Activated CD4-positive, alpha-beta T cell treated with anti-CD3 and anti-CD28 coated beads, Interleukin-2, amount 10 ng/mL, durations not matched to agents 24 days and 14 days (primary cell): ENCODE data around the gene NDE1. TPM values are rescaled to one million over a fixed set of nuclear protein-coding genes. Genes with fewer than 3 reads are reported as not detected.
"Not testable (repeated sequence)": the region's sequence is repeated elsewhere in the genome, so short reads cannot be mapped to it uniquely, and the experiment has no call there.

Experiments
- DNase-seq: peaks from one replicate; pipeline ENCODE4 v3.0.0; 2022
- H3K27ac Mint-ChIP-seq: one replicate; pipeline ENCODE4 v1.8.0; 2022; ENCODE audit warnings: mild to moderate bottlenecking, mixed read lengths
- H3K27me3 Mint-ChIP-seq: one replicate; pipeline ENCODE4 v1.8.0; 2022; ENCODE audit warnings: mixed read lengths
- H3K36me3 Mint-ChIP-seq: one replicate; pipeline ENCODE4 v1.8.0; 2022; ENCODE audit warnings: low read depth, mild to moderate bottlenecking, mixed read lengths
- H3K4me1 Mint-ChIP-seq: one replicate; pipeline ENCODE4 v1.8.0; 2021; ENCODE audit warnings: mixed read lengths
- H3K4me3 Mint-ChIP-seq: one replicate; pipeline ENCODE4 v1.8.0; 2022; ENCODE audit warnings: mild to moderate bottlenecking, moderate library complexity, mixed read lengths
- H3K9me3 Mint-ChIP-seq: one replicate; pipeline ENCODE4 v1.8.0; 2021; ENCODE audit warnings: mixed read lengths
- intact Hi-C: fragments of 100-400 bp; cut with micrococcal nuclease; formaldehyde crosslinking; loops from one replicate; pipeline ENCODE4 v1.15.1; 2023
- total RNA-seq: library from RNA; stranded (reverse); gene quantifications from 2 replicates; pipeline ENCODE4 v1.2.3, GENCODE V29; 2022

NDE1 gene, protein sequence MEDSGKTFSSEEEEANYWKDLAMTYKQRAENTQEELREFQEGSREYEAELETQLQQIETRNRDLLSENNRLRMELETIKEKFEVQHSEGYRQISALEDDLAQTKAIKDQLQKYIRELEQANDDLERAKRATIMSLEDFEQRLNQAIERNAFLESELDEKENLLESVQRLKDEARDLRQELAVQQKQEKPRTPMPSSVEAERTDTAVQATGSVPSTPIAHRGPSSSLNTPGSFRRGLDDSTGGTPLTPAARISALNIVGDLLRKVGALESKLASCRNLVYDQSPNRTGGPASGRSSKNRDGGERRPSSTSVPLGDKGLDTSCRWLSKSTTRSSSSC
- 85.4 and 85.8 TPM in 2 replicates for total RNA-seq

DNA sequence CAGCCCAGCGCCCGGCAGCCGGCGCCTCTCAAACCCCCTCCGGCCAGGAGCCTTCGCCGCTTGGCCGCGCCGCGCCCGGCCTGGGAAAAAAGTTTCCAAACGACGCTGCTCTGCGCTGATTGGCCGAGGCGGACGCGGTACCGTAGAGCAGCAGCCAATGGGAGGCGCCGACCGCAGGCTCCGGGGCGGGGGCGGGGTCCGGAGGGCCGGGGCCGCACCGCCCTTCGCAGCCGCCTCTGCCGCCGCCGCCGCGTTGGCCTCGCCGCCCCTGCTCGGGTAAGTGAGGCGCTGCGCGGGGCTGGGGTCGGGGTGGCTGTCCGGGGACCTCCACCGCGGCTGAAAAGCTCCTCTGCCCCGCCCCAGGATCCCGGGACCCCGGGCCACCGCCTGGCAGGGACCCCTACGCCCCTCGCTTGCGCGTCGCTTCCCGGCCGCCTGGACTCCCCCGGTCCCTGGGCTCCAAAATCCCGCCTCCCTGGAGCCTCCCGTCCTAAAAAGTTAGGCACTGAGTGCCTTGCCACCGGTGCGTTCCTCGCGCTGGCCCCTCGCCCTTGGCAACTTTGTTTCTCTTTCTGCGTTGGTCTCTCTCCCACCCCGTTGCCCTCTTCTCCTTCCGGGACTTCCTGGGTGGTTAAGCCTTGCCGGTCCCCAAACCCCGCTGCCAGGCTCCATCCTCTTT, at the start of gene NDE1:
Gene NDE1, plus strand, starts transcription at position 227 of the 679 bp plus-strand sequence. CDS start 14,534 bp downstream, outside the sequence.
- Mint-ChIP-seq H3K4me1 (peaks cover 22% of the 10 kb centered on the region), H3K9me3 (no peaks in the 10 kb centered on the region), H3K27me3 (no peaks in the 10 kb centered on the region), H3K27ac (peak within 1 kb of the TSS; percentile 100), H3K4me3 (peak within 1 kb of the TSS; percentile 100), H3K36me3 (peaks cover 21% of the 10 kb centered on the region)
- intact Hi-C loops, result loop anchor here (2.0 to 5.0 kb wide), 2 partner anchors 23 to 52 kb away; no protein-coding TSS in a partner anchor
- peak; percentile 96 for DNase-seq

DNA sequence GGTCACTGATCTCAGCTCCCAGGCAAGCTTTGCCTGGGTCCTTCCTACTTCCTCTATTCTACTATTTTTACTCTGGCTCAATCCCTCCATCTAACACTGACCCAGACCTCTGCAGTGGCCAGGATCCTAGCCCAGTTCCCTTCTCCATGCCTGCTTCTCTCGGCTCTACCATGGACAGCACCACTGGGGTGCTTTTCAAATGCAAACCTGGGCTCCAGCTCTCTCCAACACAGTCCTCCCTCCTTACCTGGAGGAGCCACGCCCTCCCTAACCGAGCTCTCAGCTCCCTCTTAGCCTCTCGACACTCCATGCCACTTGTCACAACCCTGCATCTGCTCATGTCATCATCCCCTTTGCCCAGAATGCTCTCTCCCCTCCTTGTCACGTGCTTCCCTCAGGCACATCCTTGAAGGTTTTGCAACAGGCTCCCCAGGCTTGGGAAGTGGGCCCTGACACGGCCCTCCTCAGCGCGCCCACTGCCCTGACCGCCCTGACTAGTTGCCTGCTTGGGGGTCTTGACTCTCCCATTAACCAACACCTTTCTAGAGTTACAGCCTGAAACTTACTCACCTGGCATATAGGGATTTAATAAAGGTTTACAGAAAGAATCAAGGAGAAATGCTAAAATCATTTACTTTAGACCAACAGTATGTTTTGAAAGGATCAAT, 48.7 kb upstream of the NDE1 start:
- Mint-ChIP-seq H3K4me1 (peaks cover 13% of the 10 kb centered on the region), H3K4me3 (no peak overlapping the region), H3K27me3 (no peaks in the 10 kb centered on the region), H3K9me3 (no peaks in the 10 kb centered on the region), H3K36me3 (peaks cover 78% of the 10 kb centered on the region), H3K27ac (peak overlapping the region; percentile 40)
- intact Hi-C loops, result no loop called here
- DNase-seq, result no peak

GRCh38 chr16:15602285-15603044, 47.6 kb upstream of the NDE1 start:
- Mint-ChIP-seq H3K4me1 (peaks cover 15% of the 10 kb centered on the region), H3K27me3 (no peaks in the 10 kb centered on the region), H3K4me3 (no peak overlapping the region), H3K36me3 (peaks cover 79% of the 10 kb centered on the region), H3K9me3 (no peaks in the 10 kb centered on the region), H3K27ac (peak overlapping the region; percentile 31)
- no peak for DNase-seq
- intact Hi-C loops, result no loop called here

DNA sequence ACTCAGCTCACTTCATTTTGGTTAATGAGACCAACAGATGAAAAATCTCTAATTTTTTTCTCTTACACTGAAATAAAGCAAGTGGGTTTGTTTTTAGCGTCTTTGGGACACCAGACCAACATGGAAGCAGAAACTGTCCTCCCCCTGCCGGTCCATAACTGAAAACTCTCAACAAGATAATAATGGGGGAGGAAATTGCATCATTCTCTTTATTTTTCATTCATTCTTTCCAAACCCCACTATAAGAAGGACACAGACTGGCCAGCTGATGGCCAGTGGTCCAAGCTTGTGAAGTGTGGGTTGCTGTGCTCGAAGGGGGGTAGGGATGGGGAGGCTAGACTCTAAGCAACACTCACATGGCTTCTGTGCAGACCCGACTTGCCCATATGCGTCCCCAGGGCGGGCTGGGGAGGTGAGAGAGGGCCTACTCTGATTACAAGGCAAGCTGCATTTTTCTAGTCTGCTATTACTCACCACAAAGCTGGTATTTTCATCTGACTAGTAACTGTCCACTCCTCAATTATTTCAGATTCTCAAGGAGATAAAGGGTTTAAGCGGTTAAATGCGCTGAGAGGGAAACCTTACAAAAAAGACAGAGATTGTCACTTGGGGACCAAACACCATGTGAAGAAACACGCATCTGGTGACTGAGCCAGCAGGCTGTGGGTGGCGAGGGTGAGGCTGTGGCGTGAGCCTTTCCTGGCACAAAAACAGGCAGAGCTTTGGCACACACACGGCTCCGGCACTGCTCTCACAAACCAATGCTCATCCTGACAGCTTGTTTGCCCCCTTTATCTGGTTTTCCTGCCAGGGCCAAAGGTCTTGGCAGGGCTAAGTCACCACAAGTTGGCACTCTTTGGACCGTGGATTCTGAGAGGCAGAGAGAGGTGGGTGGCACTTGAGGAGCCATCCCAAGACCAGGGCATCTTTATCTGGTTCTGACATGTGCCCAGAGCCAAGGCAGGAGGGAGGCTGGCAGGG, 45.3 kb upstream of the NDE1 start:
- peak overlapping the region; percentile 12 for H3K27ac Mint-ChIP-seq
- H3K4me1 Mint-ChIP-seq, result peaks cover 5% of the 10 kb centered on the region
- H3K9me3 Mint-ChIP-seq, result no peaks in the 10 kb centered on the region
- H3K36me3 Mint-ChIP-seq, result peaks cover 80% of the 10 kb centered on the region
- no peak overlapping the region for H3K4me3 Mint-ChIP-seq
- H3K27me3 Mint-ChIP-seq, result no peaks in the 10 kb centered on the region
- intact Hi-C loops, result no loop called here
- no peak for DNase-seq

DNA sequence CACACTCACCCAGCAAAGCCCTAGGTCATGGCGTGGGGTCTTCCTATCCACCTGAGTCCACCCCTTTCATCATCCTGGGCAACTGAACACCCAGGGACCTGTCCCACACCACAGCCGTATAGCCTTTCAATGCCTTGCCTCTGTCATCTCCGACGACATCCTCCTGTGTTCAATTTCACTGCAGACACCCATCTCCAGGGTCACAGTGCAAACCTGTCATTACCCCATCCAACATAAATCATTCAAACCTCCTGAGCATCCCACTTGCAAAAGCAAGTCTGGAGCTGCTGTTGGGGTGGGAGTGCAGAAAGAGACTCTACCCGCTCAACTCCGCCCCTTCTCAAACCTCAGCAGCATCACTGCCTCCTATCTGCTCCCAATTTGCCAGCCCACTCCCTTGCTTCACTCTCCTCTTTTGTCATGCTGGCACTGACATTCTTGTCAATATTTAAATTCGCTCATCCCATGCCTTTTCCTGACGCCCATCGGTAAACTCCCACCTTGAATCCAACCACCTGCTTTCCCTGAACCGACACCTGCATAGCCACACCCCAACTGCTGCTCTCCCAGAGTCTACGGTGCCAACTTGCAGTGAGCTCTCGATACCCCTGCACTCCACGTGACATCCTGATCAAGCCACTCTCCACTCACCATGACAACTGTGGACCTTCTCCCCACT, 44.1 kb upstream of the NDE1 start:
- H3K4me1 Mint-ChIP-seq, result peaks cover 11% of the 10 kb centered on the region
- no peak overlapping the region for H3K4me3 Mint-ChIP-seq
- intact Hi-C loops, result no loop called here
- H3K36me3 Mint-ChIP-seq, result peaks cover 81% of the 10 kb centered on the region
- no peaks in the 10 kb centered on the region for H3K27me3 Mint-ChIP-seq
- no peaks in the 10 kb centered on the region for H3K9me3 Mint-ChIP-seq
- peak overlapping the region; percentile 3 for H3K27ac Mint-ChIP-seq
- no peak for DNase-seq

- Mint-ChIP-seq H3K9me3 (no peaks in the 10 kb centered on the region), H3K27ac (peak overlapping the region; percentile 3), H3K27me3 (no peaks in the 10 kb centered on the region), H3K36me3 (peaks cover 76% of the 10 kb centered on the region), H3K4me1 (peaks cover 11% of the 10 kb centered on the region), H3K4me3 (no peak overlapping the region)
- intact Hi-C loops, result no loop called here
- DNase-seq, result no peak
These were observed 43.4 kb upstream of the NDE1 start for GRCh38 chr16:15606518-15607220.

DNA sequence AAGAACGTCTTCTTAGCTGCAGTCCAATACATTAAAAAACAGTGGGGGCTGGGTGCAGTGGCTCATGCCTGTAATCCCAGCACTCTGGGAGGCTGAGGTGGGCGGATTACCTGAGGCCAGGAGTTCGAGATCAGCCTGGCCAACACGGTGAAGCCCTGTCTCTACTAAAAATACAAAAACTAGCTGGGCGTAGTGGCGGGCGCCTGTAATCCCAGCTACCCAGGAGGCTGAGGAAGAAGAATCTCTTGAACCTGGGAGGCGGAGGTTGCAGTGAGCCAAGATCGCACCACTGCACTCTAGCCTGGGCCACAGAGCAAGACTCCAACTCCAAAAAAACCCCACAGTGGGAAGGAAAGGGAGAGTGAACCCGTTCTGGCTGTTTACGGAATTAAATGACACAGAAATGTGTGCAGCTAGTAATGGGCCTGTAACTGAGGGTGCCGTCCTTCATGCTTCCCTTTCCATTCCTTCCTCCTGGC, 42.8 kb upstream of the NDE1 start:
- Mint-ChIP-seq H3K36me3 (peaks cover 73% of the 10 kb centered on the region), H3K4me1 (peaks cover 11% of the 10 kb centered on the region), H3K27ac (peak overlapping the region; percentile 3)
- H3K9me3 Mint-ChIP-seq, intact Hi-C loops, DNase-seq, H3K4me3 Mint-ChIP-seq, H3K27me3 Mint-ChIP-seq: not testable (repeated sequence)

- no peak overlapping the region for H3K27ac Mint-ChIP-seq
- H3K27me3 Mint-ChIP-seq, result no peaks in the 10 kb centered on the region
- H3K9me3 Mint-ChIP-seq, result no peaks in the 10 kb centered on the region
- DNase-seq, result no peak
- H3K36me3 Mint-ChIP-seq, result peaks cover 74% of the 10 kb centered on the region
- H3K4me3 Mint-ChIP-seq, result no peak overlapping the region
- intact Hi-C loops, result no loop called here
- H3K4me1 Mint-ChIP-seq, result peaks cover 11% of the 10 kb centered on the region
These were observed 42.2 kb upstream of the NDE1 start for GRCh38 chr16:15607700-15608396.

DNA sequence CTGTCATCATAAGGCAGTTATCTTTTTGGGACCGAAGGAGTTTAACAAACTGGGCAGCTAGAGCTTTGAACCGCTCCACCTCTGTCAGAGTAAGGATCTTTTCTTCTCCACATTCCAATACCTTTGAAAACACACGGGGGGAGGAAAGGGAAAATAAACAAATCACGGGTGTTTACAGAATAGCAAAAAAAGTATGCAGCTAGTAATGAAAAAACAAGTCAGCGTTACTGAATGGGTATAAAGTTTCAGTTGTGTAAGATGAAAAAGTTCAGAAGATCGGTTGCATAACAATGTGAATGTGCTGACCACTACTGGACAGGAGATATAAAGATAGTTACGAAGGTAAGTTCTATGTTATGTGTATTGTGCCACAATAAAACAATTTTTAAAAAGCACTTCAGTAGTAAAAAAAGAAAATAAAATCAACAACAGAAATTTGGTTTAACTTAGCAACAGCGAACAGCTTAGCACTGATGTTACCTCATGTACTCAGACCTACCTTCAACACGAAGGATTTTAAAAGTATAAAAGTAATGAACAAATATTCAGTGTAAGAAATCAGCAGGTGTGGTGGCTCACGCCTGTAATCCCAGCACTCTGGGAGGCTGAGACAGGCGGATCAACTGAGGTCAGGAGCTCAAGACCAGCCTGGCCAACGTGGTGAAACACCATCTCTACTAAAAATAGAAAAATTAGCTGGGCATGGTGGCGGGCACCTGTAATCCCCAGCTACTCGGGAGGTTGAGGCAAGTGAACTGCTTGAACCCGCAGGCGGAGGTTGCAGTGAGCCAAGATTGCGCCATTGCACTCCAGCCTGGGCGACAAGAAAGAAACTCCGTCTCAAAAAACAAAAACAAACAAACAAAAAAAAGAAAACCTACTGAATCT, 41.4 kb upstream of the NDE1 start:
- no peak for DNase-seq
- Mint-ChIP-seq H3K36me3 (peaks cover 72% of the 10 kb centered on the region), H3K4me1 (peaks cover 11% of the 10 kb centered on the region), H3K27me3 (no peaks in the 10 kb centered on the region), H3K27ac (no peak overlapping the region), H3K4me3 (no peak overlapping the region), H3K9me3 (no peaks in the 10 kb centered on the region)
- intact Hi-C loops, result no loop called here

DNA sequence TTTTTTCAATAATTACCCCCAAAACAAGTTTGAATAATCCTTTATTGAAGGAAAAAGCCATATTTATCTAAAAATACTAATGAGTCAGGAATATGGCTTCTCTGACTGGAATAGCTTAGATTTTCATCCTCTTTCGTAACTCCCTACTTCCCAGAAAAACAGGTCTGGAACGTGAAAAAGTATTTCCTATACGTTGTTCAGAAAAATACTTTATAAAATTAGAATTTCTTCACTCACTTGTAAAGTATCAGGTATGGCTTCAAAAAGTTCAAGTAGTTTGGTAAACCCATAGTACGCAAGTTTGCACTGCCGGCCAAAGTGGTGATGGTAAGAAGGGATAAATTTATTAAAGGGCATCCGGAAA, 40.8 kb upstream of the NDE1 start:
- H3K36me3 Mint-ChIP-seq, result peaks cover 71% of the 10 kb centered on the region
- peaks cover 11% of the 10 kb centered on the region for H3K4me1 Mint-ChIP-seq
- H3K4me3 Mint-ChIP-seq, result no peak overlapping the region

More for the DNA sequence above, 40.8 kb upstream of the NDE1 start:
- no peak for DNase-seq
- no peak overlapping the region for H3K27ac Mint-ChIP-seq
- intact Hi-C loops, result no loop called here
- no peaks in the 10 kb centered on the region for H3K27me3 Mint-ChIP-seq
- H3K9me3 Mint-ChIP-seq, result no peaks in the 10 kb centered on the region
